GM18951 (cell line): Measurements from ENCODE around the gene HOXB4.
A peak's percentile ranks its signal among the peaks of the same experiment; 100 is the strongest.

ENCODE experiments used
- POLR2A ChIP-seq: IDR thresholded peaks from 4 replicates; pipeline ENCODE4 v1.6.1; 2011; ENCODE audit warnings: mild to moderate bottlenecking; ENCODE audit not compliant: insufficient read length, insufficient read depth; ENCODE audit errors: extremely low read depth
- in situ Hi-C: fragments of 300-500 bp; cut with MboI; formaldehyde crosslinking; loops from one replicate; pipeline ENCODE4 v1.12.0; 2022; ENCODE audit warnings: low sequenced_read_pairs, mixed read lengths, inconsistent platforms; ENCODE audit not compliant: unreplicated experiment

HOXB4 gene

DNA sequence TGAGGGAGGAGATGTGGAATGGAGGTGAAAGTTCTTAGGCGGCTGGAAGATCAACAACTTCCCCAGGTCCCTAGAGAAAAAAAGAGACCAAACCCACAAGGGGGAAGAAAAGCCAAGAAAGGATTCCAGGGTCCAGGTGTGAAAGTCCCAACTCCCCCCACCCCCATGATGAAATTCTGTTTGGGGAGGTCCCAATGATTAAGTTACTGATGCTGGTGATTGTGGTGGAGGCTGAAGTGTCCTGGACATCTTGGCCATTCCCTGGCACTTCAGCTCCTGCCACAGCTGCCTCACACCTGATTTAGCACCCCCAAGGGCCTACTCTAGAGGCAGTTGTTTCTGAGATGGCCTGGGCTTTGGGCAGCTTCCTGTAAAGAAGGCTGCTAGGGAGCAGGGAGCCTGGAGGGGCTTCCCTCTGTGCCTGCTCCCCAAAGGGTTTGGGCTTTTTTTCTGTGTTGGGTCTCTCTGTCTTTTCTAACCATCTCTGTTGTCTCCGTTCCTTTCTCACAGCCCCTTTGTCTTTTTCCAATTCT, 13.1 kb downstream of the HOXB4 start:
- in situ Hi-C loops: no loop called here
- no peak for TF ChIP-seq POLR2A

DNA sequence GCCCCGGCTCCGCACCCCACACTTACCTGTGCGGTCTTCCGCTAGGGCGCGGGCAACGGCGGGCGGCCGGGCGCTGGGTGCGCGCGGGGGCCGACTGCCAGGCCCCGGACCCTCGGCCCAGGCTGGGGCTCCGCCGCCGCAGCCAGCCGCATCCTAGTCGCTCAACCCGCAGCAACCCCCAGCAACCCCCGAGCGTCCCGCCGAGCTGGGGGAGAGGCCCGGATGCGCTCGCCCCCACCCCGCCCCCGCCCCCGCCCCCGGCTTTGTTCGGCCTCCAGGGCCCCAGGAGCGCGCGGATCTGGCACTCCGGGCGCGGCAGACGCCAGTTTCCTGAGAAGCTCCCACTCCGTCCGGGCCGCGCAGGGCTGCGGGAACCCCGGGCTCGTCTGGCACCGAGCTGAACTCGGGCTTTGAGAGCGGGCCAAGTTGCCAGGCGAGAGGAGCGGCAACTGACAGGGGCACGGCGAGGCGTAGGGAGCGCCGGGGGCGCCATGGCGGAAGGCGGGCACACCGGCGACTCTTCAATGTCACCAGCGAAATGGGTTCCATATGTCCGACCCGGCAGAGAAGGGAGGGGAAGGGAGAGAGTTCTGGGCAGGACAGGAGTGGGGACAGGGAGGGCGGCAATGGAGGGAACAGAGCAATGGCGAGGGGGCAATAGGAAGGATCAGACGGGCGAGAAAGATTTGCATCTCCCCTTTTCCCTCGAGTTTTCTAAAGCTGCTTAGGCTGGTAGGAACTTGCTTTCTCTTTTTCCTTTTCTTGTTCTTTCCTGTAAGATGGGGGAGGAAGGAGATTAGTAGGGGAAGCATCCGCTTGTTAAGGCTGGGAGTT, 13.7 kb downstream of the HOXB4 start:
- TF ChIP-seq POLR2A: no peak
- in situ Hi-C loops: no loop called here

DNA sequence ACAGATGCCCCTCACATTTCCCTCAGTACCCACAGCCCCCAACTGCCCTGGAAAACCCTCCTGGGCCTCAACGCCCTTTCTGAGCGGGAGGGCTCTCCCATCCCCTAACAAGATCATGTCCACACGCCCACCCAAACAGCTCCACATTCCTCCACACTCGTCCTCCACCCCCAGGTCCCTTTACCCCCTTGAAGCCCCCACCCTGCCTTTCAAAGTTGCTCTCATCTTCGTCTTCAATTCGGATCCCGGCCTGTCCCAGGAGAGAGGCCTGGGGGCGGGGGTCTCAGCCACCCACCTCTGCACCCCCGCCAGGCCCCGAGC, 14.3 kb downstream of the HOXB4 start:
- TF ChIP-seq POLR2A: no peak

DNA sequence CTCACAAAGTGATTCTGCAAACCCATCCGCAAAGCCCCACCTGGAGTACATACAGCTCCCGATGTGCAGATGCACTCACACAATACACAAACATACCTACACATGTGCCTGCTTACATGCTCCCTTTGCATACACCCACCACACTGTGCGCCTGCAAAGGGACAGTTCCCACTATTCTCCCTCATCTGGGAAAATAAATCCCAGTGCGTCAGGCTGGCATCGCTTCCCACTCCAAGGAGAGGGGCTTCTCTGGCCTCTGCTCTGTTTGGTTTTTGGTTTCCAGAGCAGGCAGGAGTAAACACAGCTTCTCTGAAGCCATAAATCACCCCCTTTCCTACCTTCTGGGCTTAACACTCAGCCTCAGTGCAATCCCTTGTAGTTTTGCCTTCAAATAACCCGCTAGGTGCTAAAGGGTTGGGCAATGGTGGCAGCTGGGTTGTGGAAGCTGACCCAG, 14.7 kb downstream of the HOXB4 start:
- TF ChIP-seq POLR2A: no peak
- in situ Hi-C loops: no loop called here

More for the DNA sequence above, 14.3 kb downstream of the HOXB4 start:
- in situ Hi-C loops: no loop called here

DNA sequence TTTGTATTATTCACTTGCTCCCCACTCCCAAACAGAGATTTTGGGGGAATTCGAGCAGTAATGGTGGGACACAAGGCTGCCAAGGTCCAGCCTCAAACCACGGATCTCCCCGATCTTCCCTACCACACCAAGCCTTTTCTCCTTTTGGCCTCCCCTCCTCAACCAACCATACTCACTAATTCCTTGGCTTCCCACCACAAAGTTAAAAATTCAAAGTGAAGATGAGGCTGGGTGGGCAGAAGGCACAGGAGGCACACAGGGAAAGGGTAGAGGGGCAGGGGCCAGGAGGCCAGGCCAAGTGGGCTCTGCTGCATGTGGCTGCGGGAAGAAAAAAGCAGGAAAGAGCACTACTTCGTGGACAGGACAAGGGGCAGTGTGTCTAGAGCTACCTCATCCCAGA, 15.2 kb downstream of the HOXB4 start:
- TF ChIP-seq POLR2A: no peak
- in situ Hi-C loops: no loop called here

DNA sequence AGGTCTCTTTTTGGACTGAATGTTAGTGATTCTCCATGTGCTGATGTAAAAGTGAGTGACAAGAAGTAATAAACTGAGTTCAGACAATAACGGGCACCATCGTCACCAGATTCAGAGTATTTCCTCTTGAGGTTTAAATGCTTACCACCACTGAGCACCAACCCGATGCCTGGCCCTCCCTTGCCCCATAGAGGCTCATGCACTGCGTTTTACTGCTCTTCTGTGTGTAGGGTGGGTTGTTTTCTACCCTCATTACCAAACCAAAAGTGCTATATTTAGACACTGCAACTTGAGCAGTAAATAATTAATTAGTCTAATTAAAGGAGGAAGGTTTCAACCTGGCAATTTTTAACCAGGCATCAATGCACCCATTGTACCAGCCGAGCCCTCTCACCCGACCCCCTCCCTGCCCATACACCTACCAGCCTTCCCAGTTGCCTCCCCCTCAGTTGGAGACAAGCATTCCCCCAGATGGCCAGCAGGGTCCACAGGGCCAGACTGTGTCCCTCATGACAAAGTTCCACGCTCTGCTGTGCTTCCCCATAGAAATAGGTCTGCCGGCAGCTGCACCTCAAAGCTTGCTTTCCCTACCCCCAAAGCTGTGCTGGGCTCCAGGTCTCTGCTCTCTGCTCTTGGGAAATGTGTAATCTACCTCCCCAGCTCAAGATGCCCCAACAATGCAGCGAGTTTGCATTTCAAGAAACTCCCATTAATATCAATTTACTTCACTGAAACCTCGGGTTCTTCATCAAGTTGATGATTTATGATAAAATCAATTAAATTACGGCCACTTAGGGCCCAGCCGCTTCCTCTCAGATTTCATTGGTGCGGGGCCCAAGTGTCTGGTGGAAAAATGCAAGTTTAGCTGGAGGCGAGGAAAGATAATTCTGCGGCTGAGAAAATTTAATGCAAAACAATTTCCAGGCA, 16.0 kb downstream of the HOXB4 start:
- TF ChIP-seq POLR2A: peak; percentile 59
- in situ Hi-C loops: no loop called here

DNA sequence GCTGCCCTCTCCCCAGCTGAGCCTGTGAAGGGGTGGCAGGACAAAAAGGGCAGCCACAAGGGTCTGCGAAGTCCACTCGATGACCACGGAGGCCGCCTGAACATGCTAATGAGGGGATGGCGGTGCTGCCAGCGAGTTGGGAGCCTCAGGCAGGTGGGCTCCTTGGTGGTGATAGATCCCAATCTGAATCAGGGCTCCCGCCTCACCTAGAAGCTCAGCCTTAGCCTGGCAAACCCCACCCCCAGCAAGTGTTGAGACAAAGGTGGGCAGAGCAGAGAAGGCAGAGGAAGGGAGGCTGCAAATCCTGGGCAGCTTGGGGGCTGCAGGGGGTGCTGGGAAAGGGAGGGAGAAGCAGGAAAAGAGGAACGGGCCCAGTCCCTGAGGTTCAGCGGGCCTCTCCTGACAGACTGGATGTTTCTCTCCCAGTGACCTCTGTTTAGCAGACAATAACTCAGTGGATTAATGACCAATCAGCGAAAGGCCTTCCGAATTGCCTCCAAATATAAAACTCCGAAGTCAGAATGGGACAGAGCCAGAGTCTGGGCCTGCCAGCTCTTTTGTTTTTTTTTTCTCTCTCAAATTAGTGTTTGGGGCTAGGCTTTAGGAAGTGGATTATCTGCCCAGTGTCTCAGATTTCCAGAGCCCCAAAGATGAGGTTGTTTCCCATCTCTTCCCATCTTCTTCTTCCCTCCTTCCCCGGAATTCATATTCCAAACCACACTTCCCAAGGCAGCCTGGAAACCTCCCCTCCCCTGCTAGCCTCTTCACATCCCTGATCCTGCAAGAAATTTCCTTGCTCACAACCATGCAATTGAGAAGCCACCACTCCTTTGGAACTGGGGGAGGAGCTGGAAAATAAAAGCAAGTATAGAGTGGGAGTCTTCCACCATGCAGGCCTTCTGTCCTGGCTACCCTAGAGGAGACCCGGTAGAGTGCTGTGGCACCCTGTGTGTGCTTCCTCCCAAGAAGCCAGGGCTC, 18.0 kb downstream of the HOXB4 start:
- in situ Hi-C loops: no loop called here
- TF ChIP-seq POLR2A: no peak

DNA sequence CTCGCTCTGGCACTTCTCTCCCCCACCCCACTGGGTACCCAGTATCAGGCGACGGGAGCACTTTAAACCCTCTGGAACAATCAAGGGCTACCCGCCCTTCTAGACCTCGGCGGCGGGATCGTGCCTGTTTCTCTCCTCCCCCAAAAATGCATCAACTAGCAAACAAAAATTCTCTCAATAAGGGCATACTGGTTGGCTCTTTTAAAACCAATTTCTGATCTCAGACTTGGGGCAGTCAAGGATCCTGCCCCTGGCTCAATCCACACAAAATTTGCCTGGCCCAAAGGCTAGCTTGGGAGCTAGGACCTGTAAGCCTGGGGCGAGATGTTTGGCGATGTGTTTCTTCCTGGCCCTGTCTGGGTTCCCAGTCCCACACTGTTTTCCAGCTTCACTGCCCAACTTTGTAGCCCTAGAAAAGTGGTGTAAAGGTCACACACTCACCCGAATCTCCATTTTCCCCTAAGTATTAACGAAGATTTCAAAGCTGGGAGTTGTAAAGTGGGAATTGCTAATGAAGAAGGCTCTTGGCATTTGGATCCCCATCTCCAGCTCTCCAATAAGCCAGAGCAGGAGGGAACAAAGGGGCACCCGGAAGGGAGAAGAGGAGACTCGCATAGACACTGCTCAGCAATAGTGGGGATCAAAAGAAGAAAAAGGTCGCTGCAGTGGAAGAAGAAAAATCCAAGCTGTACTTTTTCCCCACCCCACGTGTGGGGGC, 18.9 kb downstream of the HOXB4 start:
- in situ Hi-C loops: no loop called here

DNA sequence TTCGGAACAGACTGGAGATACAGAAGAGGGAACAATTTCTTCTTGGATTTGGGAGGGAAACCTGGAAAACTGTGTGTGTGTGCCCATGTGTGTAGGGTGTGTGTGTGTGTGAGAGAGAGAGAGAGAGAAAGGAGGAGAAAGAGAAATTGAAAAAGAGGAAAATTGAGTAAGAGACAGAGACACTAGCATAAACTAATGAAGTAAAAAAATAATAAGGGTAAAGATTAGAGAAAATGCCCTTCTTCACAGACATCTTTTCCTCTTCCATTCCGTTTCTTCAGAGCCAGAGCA, 19.4 kb downstream of the HOXB4 start:
- no peak for TF ChIP-seq POLR2A
- in situ Hi-C loops: no loop called here

More for the DNA sequence above, 18.9 kb downstream of the HOXB4 start:
- no peak for TF ChIP-seq POLR2A

DNA sequence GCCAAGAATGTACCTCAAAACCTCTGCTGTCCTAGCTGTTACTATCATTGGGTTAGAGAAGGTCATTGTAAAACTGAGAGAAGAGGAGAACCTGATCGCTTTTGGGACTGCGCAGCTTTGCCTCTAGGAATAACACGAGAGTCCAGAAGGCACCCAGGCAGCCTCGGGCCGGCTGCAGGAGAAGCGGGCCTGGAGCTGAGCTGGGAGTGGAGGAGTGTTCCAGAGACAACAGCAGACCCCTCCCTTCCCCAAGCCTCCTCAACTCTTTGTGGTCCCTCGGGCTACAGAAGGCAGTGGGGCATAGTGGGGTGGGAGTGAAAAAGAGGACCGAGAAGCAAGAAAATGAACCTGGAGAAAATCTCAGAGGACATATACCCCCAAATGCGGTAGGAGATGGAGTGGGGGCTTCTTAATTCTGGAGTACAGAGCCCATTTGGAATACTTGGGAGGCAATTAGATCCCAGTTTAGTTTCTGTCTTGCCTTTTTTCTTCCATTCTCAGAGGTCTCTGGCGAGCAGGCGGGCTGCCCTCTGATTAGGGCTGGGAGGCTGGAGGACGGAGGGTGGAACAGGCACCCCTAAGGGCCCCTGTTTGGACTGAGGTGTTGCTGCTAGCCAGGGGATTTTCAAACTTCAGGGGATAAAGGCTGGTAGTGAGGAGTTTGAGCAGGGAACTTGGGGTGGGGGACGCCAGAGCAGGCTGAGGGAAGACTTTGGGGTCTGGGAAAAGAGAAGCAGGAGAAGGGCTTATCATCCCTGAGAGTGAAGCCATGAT, 19.9 kb downstream of the HOXB4 start:
- no peak for TF ChIP-seq POLR2A
- in situ Hi-C loops: no loop called here

DNA sequence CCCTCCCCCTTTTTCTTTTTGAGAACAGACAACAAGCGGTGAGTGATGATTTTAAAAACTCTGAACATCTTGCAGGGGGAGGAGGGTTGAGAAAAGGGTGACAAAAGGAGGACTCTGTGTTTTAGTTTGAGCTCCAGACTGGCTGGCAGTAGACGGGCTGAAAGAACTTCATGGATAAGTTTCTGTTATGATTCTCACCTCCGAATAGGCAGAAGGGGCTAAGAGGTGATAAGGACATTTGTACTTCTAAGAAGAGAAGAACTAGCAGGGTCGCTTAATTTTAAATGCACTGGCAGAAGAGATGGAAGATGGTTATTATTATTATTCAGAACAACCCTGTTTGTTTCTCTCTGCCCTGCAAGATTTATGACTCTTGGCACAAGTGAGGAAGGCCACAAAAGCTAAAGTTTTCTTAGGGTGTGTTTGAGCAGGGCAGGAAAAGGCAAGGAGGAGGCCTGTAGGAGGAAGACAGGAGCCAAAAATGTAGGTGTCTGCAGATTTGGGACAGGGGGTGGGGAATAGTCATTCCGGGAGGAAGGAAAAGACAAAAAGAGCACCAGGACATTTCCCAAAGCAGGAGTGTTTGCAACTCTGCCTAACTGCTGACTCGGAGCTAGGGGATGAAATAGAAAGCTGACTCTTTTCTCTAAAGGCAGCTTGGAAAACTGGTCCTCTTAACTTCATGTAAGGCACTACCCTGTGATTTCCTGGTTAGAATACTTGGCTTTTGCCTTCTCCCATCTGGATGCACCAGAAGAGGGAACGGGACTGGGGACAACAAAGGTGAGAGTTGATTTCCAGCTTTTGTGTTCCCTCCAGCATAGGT, 21.4 kb downstream of the HOXB4 start:
- TF ChIP-seq POLR2A: no peak
- in situ Hi-C loops: no loop called here
